ENCODE measurements around the gene MX1. TPM values are rescaled to one million over a fixed set of nuclear protein-coding genes. Genes with fewer than 3 reads are reported as not detected.

Gene MX1
- total RNA-seq, 2 donors from 2014 or later = 18.0 to 365 TPM

- ATAC-seq = no peak
- Mint-ChIP-seq H3K9me3 (peaks cover 0 to 7% of the 10 kb centered on the region in 2 donors), H3K36me3 (peaks cover 21 to 77% of the 10 kb centered on the region in 2 donors)
These were observed 13.2 kb downstream of the MX1 start for GRCh38 chr21:41439248-41439647.

GRCh38 chr21:41441546-41441945 is 15.5 kb downstream of the MX1 start:
- H3K9me3 Mint-ChIP-seq = no peaks in the 10 kb centered on the region
- H3K36me3 Mint-ChIP-seq = peaks cover 5 to 73% of the 10 kb centered on the region in 2 donors
- ATAC-seq (no peak), DNase-seq (ENCODE audit: low spot score in 2 of 2) (no peak)
- no peak overlapping the region for H3K27ac Mint-ChIP-seq

More at GRCh38 chr21:41439248-41439647, 13.2 kb downstream of the MX1 start:
- no peak overlapping the region for H3K27ac Mint-ChIP-seq
- no peak for DNase-seq (ENCODE audit: low spot score in 2 of 2)

GRCh38 chr21:41442481-41443186 is 16.6 kb downstream of the MX1 start:
- H3K9me3 Mint-ChIP-seq = no peaks in the 10 kb centered on the region
- H3K27ac Mint-ChIP-seq = peak overlapping the region in 1 of 2 donors; percentile 5
- peaks cover 4 to 77% of the 10 kb centered on the region in 2 donors for H3K36me3 Mint-ChIP-seq
- ATAC-seq (no peak), DNase-seq (ENCODE audit: low spot score in 2 of 2) (no peak)

- DNase-seq (ENCODE audit: low spot score in 2 of 2) = no peak
- ATAC-seq = no peak
- Mint-ChIP-seq H3K36me3 (peaks cover 4 to 69% of the 10 kb centered on the region in 2 donors), H3K9me3 (no peaks in the 10 kb centered on the region), H3K27ac (no peak overlapping the region)
These were observed 17.5 kb downstream of the MX1 start for GRCh38 chr21:41443562-41443961.

- ATAC-seq = no peak
- DNase-seq (ENCODE audit: low spot score in 2 of 2) = no peak
- H3K36me3 Mint-ChIP-seq = peaks cover 4 to 70% of the 10 kb centered on the region in 2 donors
- no peaks in the 10 kb centered on the region for H3K9me3 Mint-ChIP-seq
- peak overlapping the region; percentile 59 to 68 for H3K27ac Mint-ChIP-seq
These were observed 18.8 kb downstream of the MX1 start for GRCh38 chr21:41444703-41445464.

- Mint-ChIP-seq H3K36me3 (peaks cover 4 to 66% of the 10 kb centered on the region in 2 donors), H3K27ac (peak overlapping the region; percentile 59 to 68), H3K9me3 (no peaks in the 10 kb centered on the region)
- DNase-seq (ENCODE audit: low spot score in 2 of 2) (no peak), ATAC-seq (no peak)
These were observed 19.4 kb downstream of the MX1 start for GRCh38 chr21:41445465-41445862.

GRCh38 chr21:41446586-41446985 is 20.5 kb downstream of the MX1 start:
- H3K36me3 Mint-ChIP-seq = peaks cover 4 to 61% of the 10 kb centered on the region in 2 donors
- no peak for ATAC-seq
- H3K27ac Mint-ChIP-seq = peak overlapping the region; percentile 56 to 82
- no peaks in the 10 kb centered on the region for H3K9me3 Mint-ChIP-seq
- DNase-seq (ENCODE audit: low spot score in 2 of 2) = no peak

GRCh38 chr21:41447356-41447755 is 21.3 kb downstream of the MX1 start:
- no peak for ATAC-seq
- peak overlapping the region; percentile 56 to 77 for H3K27ac Mint-ChIP-seq
- peaks cover 4 to 56% of the 10 kb centered on the region in 2 donors for H3K36me3 Mint-ChIP-seq
- no peak for DNase-seq (ENCODE audit: low spot score in 2 of 2)
- H3K9me3 Mint-ChIP-seq = no peaks in the 10 kb centered on the region

- DNase-seq (ENCODE audit: low spot score in 2 of 2) (no peak), ATAC-seq (no peak)
- H3K36me3 Mint-ChIP-seq = peaks cover 4 to 57% of the 10 kb centered on the region in 2 donors
These were observed 23.6 kb downstream of the MX1 start for GRCh38 chr21:41449613-41450012.

GRCh38 chr21:41451753-41452676 is 26.0 kb downstream of the MX1 start:
- peak overlapping the region; percentile 25 to 60 for H3K27ac Mint-ChIP-seq
- DNase-seq (ENCODE audit: low spot score in 2 of 2) (no peak), ATAC-seq (no peak)
- H3K9me3 Mint-ChIP-seq = no peaks in the 10 kb centered on the region
- H3K36me3 Mint-ChIP-seq = peaks cover 0 to 36% of the 10 kb centered on the region in 2 donors

More at GRCh38 chr21:41449613-41450012, 23.6 kb downstream of the MX1 start:
- no peaks in the 10 kb centered on the region for H3K9me3 Mint-ChIP-seq
- H3K27ac Mint-ChIP-seq = peak overlapping the region in 1 of 2 donors; percentile 60

GRCh38 chr21:41453198-41453597 is 27.2 kb downstream of the MX1 start:
- H3K27ac Mint-ChIP-seq = peak overlapping the region; percentile 25 to 56
- H3K9me3 Mint-ChIP-seq = no peaks in the 10 kb centered on the region
- no peak for DNase-seq (ENCODE audit: low spot score in 2 of 2)
- no peak for ATAC-seq
- peaks cover 0 to 29% of the 10 kb centered on the region in 2 donors for H3K36me3 Mint-ChIP-seq

GRCh38 chr21:41453761-41454160 is 27.7 kb downstream of the MX1 start:
- Mint-ChIP-seq H3K27ac (peak overlapping the region; percentile 25 to 56), H3K9me3 (no peaks in the 10 kb centered on the region), H3K36me3 (peaks cover 0 to 28% of the 10 kb centered on the region in 2 donors)
- DNase-seq (ENCODE audit: low spot score in 2 of 2) = no peak
- no peak for ATAC-seq

GRCh38 chr21:41458121-41458520 is 32.1 kb downstream of the MX1 start:
- ATAC-seq (no peak), DNase-seq (ENCODE audit: low spot score in 2 of 2) (no peak)
- no peaks in the 10 kb centered on the region for H3K9me3 Mint-ChIP-seq
- peak overlapping the region in 1 of 2 donors; percentile 31 for H3K27ac Mint-ChIP-seq
- H3K36me3 Mint-ChIP-seq = peaks cover 0 to 12% of the 10 kb centered on the region in 2 donors

GRCh38 chr21:41458559-41458958 is 32.5 kb downstream of the MX1 start:
- H3K9me3 Mint-ChIP-seq = peaks cover 0 to 1% of the 10 kb centered on the region in 2 donors
- no peak for ATAC-seq

GRCh38 chr21:41459884-41460534 is 34.0 kb downstream of the MX1 start:
- peak overlapping the region; percentile 28 to 90 for H3K27ac Mint-ChIP-seq
- H3K36me3 Mint-ChIP-seq = peaks cover 9 to 13% of the 10 kb centered on the region in 2 donors
- H3K9me3 Mint-ChIP-seq = peaks cover 0 to 12% of the 10 kb centered on the region in 2 donors
- DNase-seq (ENCODE audit: low spot score in 2 of 2) = no peak
- peak in 1 of 2 donors; percentile 20 for ATAC-seq

More at GRCh38 chr21:41458559-41458958, 32.5 kb downstream of the MX1 start:
- peaks cover 0 to 8% of the 10 kb centered on the region in 2 donors for H3K36me3 Mint-ChIP-seq
- H3K27ac Mint-ChIP-seq = peak overlapping the region in 1 of 2 donors; percentile 31
- DNase-seq (ENCODE audit: low spot score in 2 of 2) = no peak

Data from activated naive CD4-positive, alpha-beta T cell treated with anti-CD3 and anti-CD28 coated beads, Interleukin-2, amount 50 U/mL, for 72 hours (primary cell).